ENCODE results near the gene MAP2K5. TPM values are rescaled to one million over a fixed set of nuclear protein-coding genes. Genes with fewer than 3 reads are reported as not detected.

MAP2K5 gene
- total RNA-seq, 1 donor from 2014 or later, result 2.9 TPM

GRCh38 chr15:67835297-67836133 is 293.0 kb downstream of the MAP2K5 start:
- Histone ChIP-seq H3K36me3 (ENCODE audit: control insufficient read depth, insufficient read depth, low read length) (no peaks in the 10 kb centered on the region), H3K4me3 (ENCODE audit: low read depth, low read length) (no peak overlapping the region), H3K27me3 (ENCODE audit: control insufficient read depth, insufficient read depth, low read length) (peaks cover 45% of the 10 kb centered on the region)
- no peak for FAIRE-seq
- no peak for DNase-seq (ENCODE audit: low read depth)
- no peak for TF ChIP-seq CTCF (IDR thresholded peaks at IDR 0.05; ENCODE audit: insufficient read depth, low read length, severe bottlenecking)

GRCh38 chr15:67836134-67836455 is 293.6 kb downstream of the MAP2K5 start:
- Histone ChIP-seq H3K36me3 (ENCODE audit: control insufficient read depth, insufficient read depth, low read length) (no peaks in the 10 kb centered on the region), H3K4me3 (ENCODE audit: low read depth, low read length) (peak overlapping the region; percentile 8), H3K27me3 (ENCODE audit: control insufficient read depth, insufficient read depth, low read length) (peaks cover 40% of the 10 kb centered on the region)
- DNase-seq (ENCODE audit: low read depth), result no peak
- TF ChIP-seq CTCF (IDR thresholded peaks at IDR 0.05; ENCODE audit: insufficient read depth, low read length, severe bottlenecking), result no peak
- FAIRE-seq, result no peak

DNA sequence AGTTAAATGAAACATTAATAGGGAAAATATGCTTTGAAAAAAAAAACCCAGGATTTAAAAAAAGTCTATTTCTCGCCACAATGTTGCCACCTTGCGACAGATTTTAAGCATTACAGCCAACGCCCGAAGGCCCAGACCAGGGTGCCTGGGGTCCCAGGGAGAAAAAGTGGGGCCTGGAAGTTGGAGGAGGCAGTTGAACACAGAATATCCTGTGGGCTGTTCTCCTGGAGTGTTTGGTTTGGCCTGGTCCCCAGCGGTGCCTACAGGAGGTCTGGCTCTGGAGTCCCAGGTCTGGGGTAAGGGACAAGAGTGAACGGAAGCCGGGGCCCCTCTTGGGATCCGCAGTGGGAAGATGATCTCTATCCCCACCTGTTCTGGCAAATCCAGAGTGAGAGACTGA is 294.0 kb downstream of the MAP2K5 start:
- no peaks in the 10 kb centered on the region for H3K36me3 ChIP-seq (ENCODE audit: control insufficient read depth, insufficient read depth, low read length)
- no peak for FAIRE-seq
- no peak overlapping the region for H3K4me3 ChIP-seq (ENCODE audit: low read depth, low read length)
- TF ChIP-seq CTCF (IDR thresholded peaks at IDR 0.05; ENCODE audit: insufficient read depth, low read length, severe bottlenecking), result peak; percentile 48
- peak; percentile 38 for DNase-seq (ENCODE audit: low read depth)
- peaks cover 37% of the 10 kb centered on the region for H3K27me3 ChIP-seq (ENCODE audit: control insufficient read depth, insufficient read depth, low read length)

- no peak for TF ChIP-seq CTCF (IDR thresholded peaks at IDR 0.05; ENCODE audit: insufficient read depth, low read length, severe bottlenecking)
- Histone ChIP-seq H3K27me3 (ENCODE audit: control insufficient read depth, insufficient read depth, low read length) (peaks cover 35% of the 10 kb centered on the region), H3K4me3 (ENCODE audit: low read depth, low read length) (no peak overlapping the region), H3K36me3 (ENCODE audit: control insufficient read depth, insufficient read depth, low read length) (no peaks in the 10 kb centered on the region)
- no peak for FAIRE-seq
- no peak for DNase-seq (ENCODE audit: low read depth)
Measured at GRCh38 chr15:67836955-67837354, 294.5 kb downstream of the MAP2K5 start.

GRCh38 chr15:67838789-67839332 is 296.4 kb downstream of the MAP2K5 start:
- peaks cover 20% of the 10 kb centered on the region for H3K27me3 ChIP-seq (ENCODE audit: control insufficient read depth, insufficient read depth, low read length)
- TF ChIP-seq CTCF (IDR thresholded peaks at IDR 0.05; ENCODE audit: insufficient read depth, low read length, severe bottlenecking), result no peak
- H3K36me3 ChIP-seq (ENCODE audit: control insufficient read depth, insufficient read depth, low read length), result no peaks in the 10 kb centered on the region
- no peak for FAIRE-seq
- peak overlapping the region; percentile 11 for H3K4me3 ChIP-seq (ENCODE audit: low read depth, low read length)
- DNase-seq (ENCODE audit: low read depth), result peak; percentile 30

Data from bronchial epithelial cell (primary cell).